Measurements from ENCODE around the gene HLA-DRA. TPM values are rescaled to one million over a fixed set of nuclear protein-coding genes. Genes with fewer than 3 reads are reported as not detected.

The HLA-DRA gene
- total and polyA plus RNA-seq, 2 donors from 2014 or later: 489 to 607 TPM

- no peaks in the 10 kb centered on the region for H3K4me1 ChIP-seq (ENCODE audit: control insufficient read depth in 2 of 3, insufficient read depth in 2 of 3, low read depth in 1 of 3, low read length in 3 of 3)
- H3K4me3 ChIP-seq (ENCODE audit: low read length in 3 of 3): no peak overlapping the region
- TF ChIP-seq CTCF (IDR thresholded peaks at IDR 0.05; ENCODE audit: borderline replicate concordance, extremely low read depth, insufficient read depth): no peak
- H3K9me3 ChIP-seq (ENCODE audit: control insufficient read depth in 2 of 3, insufficient read depth in 1 of 3, low read length in 3 of 3): no peaks in the 10 kb centered on the region
- intact Hi-C loops (cut with DNase I): no loop called here
- no peak overlapping the region for H3K27ac ChIP-seq (ENCODE audit: low read depth in 2 of 2, low read length in 2 of 2)
- H3K36me3 ChIP-seq (ENCODE audit: control insufficient read depth in 2 of 3, insufficient read depth in 3 of 3, low read length in 3 of 3): peaks cover 0 to 7% (median 0%) of the 10 kb centered on the region in 3 donors
- no peaks in the 10 kb centered on the region for H3K27me3 ChIP-seq (ENCODE audit: control insufficient read depth, insufficient read depth, low read length)
- H3K9ac ChIP-seq (ENCODE audit: low read length in 3 of 3): no peak overlapping the region
- FAIRE-seq (no peak), DNase-seq (no peak)
Measured at GRCh38 chr6:32447932-32448331, 8.2 kb downstream of the HLA-DRA start.

- no peaks in the 10 kb centered on the region for H3K4me1 ChIP-seq (ENCODE audit: control insufficient read depth in 2 of 3, insufficient read depth in 2 of 3, low read depth in 1 of 3, low read length in 3 of 3)
- H3K36me3 ChIP-seq (ENCODE audit: control insufficient read depth in 2 of 3, insufficient read depth in 3 of 3, low read length in 3 of 3): peaks cover 0 to under 1% (median 0%) of the 10 kb centered on the region in 3 donors
- H3K27me3 ChIP-seq (ENCODE audit: control insufficient read depth, insufficient read depth, low read length): no peaks in the 10 kb centered on the region
- H3K4me3 ChIP-seq (ENCODE audit: low read length in 3 of 3): no peak overlapping the region
- no peak overlapping the region for H3K9ac ChIP-seq (ENCODE audit: low read length in 3 of 3)
- TF ChIP-seq CTCF (IDR thresholded peaks at IDR 0.05; ENCODE audit: borderline replicate concordance, extremely low read depth, insufficient read depth): no peak
- H3K27ac ChIP-seq (ENCODE audit: low read depth in 2 of 2, low read length in 2 of 2): no peak overlapping the region
- intact Hi-C loops (cut with DNase I): no loop called here
- no peak for DNase-seq
- FAIRE-seq: no peak
- peaks cover 0 to 3% (median 0%) of the 10 kb centered on the region in 3 donors for H3K9me3 ChIP-seq (ENCODE audit: control insufficient read depth in 2 of 3, insufficient read depth in 1 of 3, low read length in 3 of 3)
Measured at GRCh38 chr6:32449088-32449736, 9.5 kb downstream of the HLA-DRA start.

GRCh38 chr6:32457054-32457453 lies 17.4 kb downstream of the HLA-DRA start:
- Histone ChIP-seq H3K4me3 (ENCODE audit: low read length in 3 of 3) (no peak overlapping the region), H3K36me3 (ENCODE audit: control insufficient read depth in 2 of 3, insufficient read depth in 3 of 3, low read length in 3 of 3) (no peaks in the 10 kb centered on the region), H3K9me3 (ENCODE audit: control insufficient read depth in 2 of 3, insufficient read depth in 1 of 3, low read length in 3 of 3) (peaks cover 0 to 3% (median 0%) of the 10 kb centered on the region in 3 donors), H3K9ac (ENCODE audit: low read length in 3 of 3) (no peak overlapping the region), H3K27me3 (ENCODE audit: control insufficient read depth, insufficient read depth, low read length) (no peaks in the 10 kb centered on the region), H3K27ac (ENCODE audit: low read depth in 2 of 2, low read length in 2 of 2) (no peak overlapping the region), H3K4me1 (ENCODE audit: control insufficient read depth in 2 of 3, insufficient read depth in 2 of 3, low read depth in 1 of 3, low read length in 3 of 3) (no peaks in the 10 kb centered on the region)
- DNase-seq (no peak), FAIRE-seq (no peak)
- no peak for TF ChIP-seq CTCF (IDR thresholded peaks at IDR 0.05; ENCODE audit: borderline replicate concordance, extremely low read depth, insufficient read depth)
- intact Hi-C loops (cut with DNase I): no loop called here
